HEK293 (cell line): Measurements from ENCODE around the gene DENND2C.

Experiments used
- CTCF ChIA-PET: fragments of 350-600 bp; formaldehyde crosslinking; extraction: SDS; loops from one replicate; lab custom pipeline; 2021; ENCODE audit warnings: antibody characterized with exemption; lab: Yijun Ruan, JAX
- POLR2A ChIA-PET: fragments of 300-600 bp; formaldehyde crosslinking; extraction: SDS; loops from one replicate; lab custom pipeline; 2020; ENCODE audit warnings: antibody characterized with exemption, inconsistent platforms; lab: Yijun Ruan, JAX
- H3K27ac ChIP-seq: fragments of 200-500 bp; sonication (Bioruptor generic); 2 replicates; pipeline ENCODE4 v1.5.1; 2014; ENCODE audit warnings: low read depth, low read length, control low read depth, inconsistent platforms; ENCODE audit errors: extremely low read depth
- H3K36me3 ChIP-seq, 2 experiments: fragments of 200-500 bp in 1 of 2; sonication (Bioruptor generic) in 1 of 2; 1 replicate in 1 of 2; 2 replicates in 1 of 2; pipeline ENCODE4 v1.5.1; 2014 to 2017; ENCODE audit warnings: inconsistent platforms in 2 of 2, low read length in 2 of 2; ENCODE audit not compliant: control insufficient read depth in 2 of 2, insufficient read depth in 1 of 2
- H3K4me1 ChIP-seq: fragments of 200-500 bp; sonication (Bioruptor generic); 2 replicates; pipeline ENCODE4 v1.5.1; 2014; ENCODE audit warnings: mild to moderate bottlenecking, low read length, inconsistent platforms; ENCODE audit not compliant: control insufficient read depth, insufficient read depth
- H3K4me3 ChIP-seq: 2 replicates; pipeline ENCODE4 v1.5.1; 2011; ENCODE audit warnings: low read depth, mild to moderate bottlenecking, control low read depth, low read length, moderate library complexity
- H3K9me3 ChIP-seq: fragments of 200-500 bp; sonication (Bioruptor generic); 2 replicates; pipeline ENCODE4 v1.5.1; 2014; ENCODE audit warnings: low read depth, low read length, inconsistent platforms; ENCODE audit not compliant: control insufficient read depth, insufficient read depth
- EGR2 ChIP-seq: fragments of 450-650 bp; formaldehyde crosslinking; IDR thresholded peaks from 2 replicates; pipeline ENCODE4 v1.5.1; 2016; ENCODE audit warnings: low read depth, missing biosample characterization, missing genetic modification characterization
- ELK4 ChIP-seq: IDR thresholded peaks from 2 replicates; pipeline ENCODE4 v1.6.1; 2011; ENCODE audit warnings: mild to moderate bottlenecking, low read depth, low read length, borderline replicate concordance
- GFI1B ChIP-seq: fragments of 450-650 bp; formaldehyde crosslinking; IDR thresholded peaks from 2 replicates; pipeline ENCODE4 v1.5.1; 2016; ENCODE audit warnings: missing biosample characterization, missing genetic modification characterization
- PRDM4 ChIP-seq: fragments of 450-650 bp; formaldehyde crosslinking; IDR thresholded peaks from 2 replicates; pipeline ENCODE4 v1.5.1; 2017; ENCODE audit warnings: missing biosample characterization, missing genetic modification characterization
- ZBTB21 ChIP-seq: fragments of 450-650 bp; formaldehyde crosslinking; IDR thresholded peaks from 2 replicates; pipeline ENCODE4 v1.5.1; 2017; ENCODE audit warnings: missing biosample characterization, missing genetic modification characterization
- ZBTB8A ChIP-seq: fragments of 450-650 bp; formaldehyde crosslinking; IDR thresholded peaks from 2 replicates; pipeline ENCODE4 v1.5.1; 2016; ENCODE audit warnings: missing biosample characterization, missing genetic modification characterization
- ZNF121 ChIP-seq: fragments of 450-650 bp; formaldehyde crosslinking; IDR thresholded peaks from 2 replicates; pipeline ENCODE4 v1.5.1; 2016; ENCODE audit warnings: missing biosample characterization, missing genetic modification characterization
- ZNF146 ChIP-seq: fragments of 450-650 bp; formaldehyde crosslinking; IDR thresholded peaks from 2 replicates; pipeline ENCODE4 v1.5.1; 2016; ENCODE audit warnings: missing biosample characterization, missing genetic modification characterization
- ZNF274 ChIP-seq, 2 experiments: fragments of 200-500 bp in 1 of 2; fragments of 450-650 bp in 1 of 2; sonication (Bioruptor generic) in 1 of 2; formaldehyde crosslinking in 1 of 2; IDR thresholded peaks; 2 replicates each; pipeline versions ENCODE4 v1.5.1 to v1.6.1; 2014 to 2016; ENCODE audit warnings: borderline replicate concordance in 1 of 2, inconsistent platforms in 1 of 2, low read length in 1 of 2, missing biosample characterization in 1 of 2, missing genetic modification characterization in 1 of 2
- ZNF423 ChIP-seq: fragments of 450-650 bp; formaldehyde crosslinking; IDR thresholded peaks from 2 replicates; pipeline ENCODE4 v1.5.1; 2016; ENCODE audit warnings: missing biosample characterization, missing genetic modification characterization
- ZNF501 ChIP-seq: fragments of 450-650 bp; formaldehyde crosslinking; IDR thresholded peaks from 2 replicates; pipeline ENCODE4 v1.5.1; 2016; ENCODE audit warnings: missing biosample characterization, missing genetic modification characterization
- ZNF654 ChIP-seq: fragments of 450-650 bp; formaldehyde crosslinking; IDR thresholded peaks from 2 replicates; pipeline ENCODE4 v1.5.1; 2016; ENCODE audit warnings: low read depth, missing biosample characterization, missing genetic modification characterization
- ZNF692 ChIP-seq: fragments of 450-650 bp; formaldehyde crosslinking; IDR thresholded peaks from 2 replicates; pipeline ENCODE4 v1.5.1; 2016; ENCODE audit warnings: missing biosample characterization, missing genetic modification characterization
- ZNF701 ChIP-seq: fragments of 450-650 bp; formaldehyde crosslinking; IDR thresholded peaks from 2 replicates; pipeline ENCODE4 v1.5.1; 2016; ENCODE audit warnings: missing biosample characterization, missing genetic modification characterization
- ZNF830 ChIP-seq: fragments of 450-650 bp; IDR thresholded peaks from 2 replicates; pipeline ENCODE4 v1.5.0; 2018; ENCODE audit warnings: missing biosample characterization, missing genetic modification characterization, low read depth, mild to moderate bottlenecking, moderate library complexity
- TF ChIP-seq, protein P1 (sequence below): fragments of 450-650 bp; formaldehyde crosslinking; IDR thresholded peaks from 2 replicates; pipeline ENCODE4 v1.5.0; 2017; ENCODE audit warnings: missing biosample characterization, missing genetic modification characterization, borderline replicate concordance
- TF ChIP-seq, protein P2 (sequence below): fragments of 450-650 bp; formaldehyde crosslinking; IDR thresholded peaks from 2 replicates; pipeline ENCODE4; 2016; ENCODE audit warnings: missing biosample characterization, missing genetic modification characterization
- TF ChIP-seq, protein P3 (sequence below): fragments of 450-650 bp; formaldehyde crosslinking; IDR thresholded peaks from 2 replicates; pipeline ENCODE4 v1.5.1; 2017; ENCODE audit warnings: missing biosample characterization, missing genetic modification characterization
- TF ChIP-seq, protein P4 (sequence below): fragments of 450-650 bp; formaldehyde crosslinking; IDR thresholded peaks from 2 replicates; pipeline ENCODE4 v1.5.1; 2016; ENCODE audit warnings: missing biosample characterization, missing genetic modification characterization
- TF ChIP-seq, protein P5 (sequence below): fragments of 450-650 bp; formaldehyde crosslinking; IDR thresholded peaks from 2 replicates; pipeline ENCODE4 v1.5.1; 2016; ENCODE audit warnings: missing biosample characterization, missing genetic modification characterization

The DENND2C gene

DNA sequence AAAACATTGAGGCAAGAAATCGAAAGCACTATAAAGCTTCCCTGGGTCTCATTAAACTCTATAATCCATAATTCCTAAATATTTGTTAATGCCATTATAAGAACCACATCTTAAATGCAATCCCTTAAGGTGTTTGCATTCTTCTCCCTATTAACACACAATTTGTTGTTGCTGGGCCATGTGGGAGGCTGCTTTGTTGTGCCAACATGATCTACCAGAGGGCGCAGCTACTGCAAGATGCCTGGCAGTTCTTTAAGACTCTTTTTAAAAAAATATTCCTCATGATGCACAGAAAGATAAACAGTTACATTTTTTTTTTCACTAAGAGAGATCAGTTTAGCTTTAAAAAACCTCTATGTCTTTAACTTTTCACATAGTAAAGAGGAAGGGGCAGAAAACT lies 49.4 kb downstream of the DENND2C start (continued):
- TF ChIP-seq PRDM4 (tag by site-specific recombination) (no peak), ZBTB8A (tag by site-specific recombination) (no peak), EGR2 (tag by site-specific recombination) (no peak), ZNF423 (tag by site-specific recombination) (no peak), ZNF830 (tag by site-specific recombination) (no peak), ZNF274 (IDR thresholded peaks at IDR 0.05; ENCODE audit: low read length) (no peak), ZNF274 (tag by site-specific recombination; IDR thresholded peaks at IDR 0.05; ENCODE audit: borderline replicate concordance) (no peak), ZNF654 (tag by site-specific recombination) (no peak), ZNF146 (no peak)
- TF ChIP-seq, protein P1, sequence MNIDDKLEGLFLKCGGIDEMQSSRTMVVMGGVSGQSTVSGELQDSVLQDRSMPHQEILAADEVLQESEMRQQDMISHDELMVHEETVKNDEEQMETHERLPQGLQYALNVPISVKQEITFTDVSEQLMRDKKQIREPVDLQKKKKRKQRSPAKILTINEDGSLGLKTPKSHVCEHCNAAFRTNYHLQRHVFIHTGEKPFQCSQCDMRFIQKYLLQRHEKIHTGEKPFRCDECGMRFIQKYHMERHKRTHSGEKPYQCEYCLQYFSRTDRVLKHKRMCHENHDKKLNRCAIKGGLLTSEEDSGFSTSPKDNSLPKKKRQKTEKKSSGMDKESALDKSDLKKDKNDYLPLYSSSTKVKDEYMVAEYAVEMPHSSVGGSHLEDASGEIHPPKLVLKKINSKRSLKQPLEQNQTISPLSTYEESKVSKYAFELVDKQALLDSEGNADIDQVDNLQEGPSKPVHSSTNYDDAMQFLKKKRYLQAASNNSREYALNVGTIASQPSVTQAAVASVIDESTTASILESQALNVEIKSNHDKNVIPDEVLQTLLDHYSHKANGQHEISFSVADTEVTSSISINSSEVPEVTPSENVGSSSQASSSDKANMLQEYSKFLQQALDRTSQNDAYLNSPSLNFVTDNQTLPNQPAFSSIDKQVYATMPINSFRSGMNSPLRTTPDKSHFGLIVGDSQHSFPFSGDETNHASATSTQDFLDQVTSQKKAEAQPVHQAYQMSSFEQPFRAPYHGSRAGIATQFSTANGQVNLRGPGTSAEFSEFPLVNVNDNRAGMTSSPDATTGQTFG = no peak

DNA sequence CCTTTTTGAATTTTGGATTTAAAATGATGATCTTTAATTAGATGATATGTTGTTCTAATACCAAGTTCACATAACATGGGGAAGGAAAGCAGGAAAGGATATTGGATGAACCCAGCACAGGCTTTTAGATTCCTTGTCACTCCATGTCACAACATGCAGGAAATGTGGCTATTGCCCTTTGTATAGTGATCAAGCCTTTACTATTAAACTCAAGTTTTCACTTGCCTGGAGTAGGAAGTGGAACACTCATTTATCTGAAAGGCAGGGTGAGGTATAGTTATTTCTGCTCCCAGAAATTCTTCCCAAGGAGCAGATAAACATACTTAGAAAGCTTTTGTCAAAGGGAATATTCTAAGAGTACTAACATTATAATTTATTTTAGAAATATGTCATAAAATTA lies 51.2 kb downstream of the DENND2C start:
- no peaks in the 10 kb centered on the region for H3K9me3 ChIP-seq
- ChIA-PET POLR2A (no interaction called here), CTCF (interaction anchor here (0.7 kb wide), 1 partner anchor 137 kb away, joined by 3 read pairs; no protein-coding TSS in a partner anchor)
- no peak overlapping the region for H3K27ac ChIP-seq
- peaks cover 6 to 19% of the 10 kb centered on the region in 2 experiments; a peak in 2 of 3 replicates for H3K36me3 ChIP-seq
- no peaks in the 10 kb centered on the region for H3K4me1 ChIP-seq
- H3K4me3 ChIP-seq = no peak overlapping the region
- no peak for TF ChIP-seq ZNF701 (tag by site-specific recombination)
- no peak for TF ChIP-seq ZBTB21
- TF ChIP-seq, protein P2, sequence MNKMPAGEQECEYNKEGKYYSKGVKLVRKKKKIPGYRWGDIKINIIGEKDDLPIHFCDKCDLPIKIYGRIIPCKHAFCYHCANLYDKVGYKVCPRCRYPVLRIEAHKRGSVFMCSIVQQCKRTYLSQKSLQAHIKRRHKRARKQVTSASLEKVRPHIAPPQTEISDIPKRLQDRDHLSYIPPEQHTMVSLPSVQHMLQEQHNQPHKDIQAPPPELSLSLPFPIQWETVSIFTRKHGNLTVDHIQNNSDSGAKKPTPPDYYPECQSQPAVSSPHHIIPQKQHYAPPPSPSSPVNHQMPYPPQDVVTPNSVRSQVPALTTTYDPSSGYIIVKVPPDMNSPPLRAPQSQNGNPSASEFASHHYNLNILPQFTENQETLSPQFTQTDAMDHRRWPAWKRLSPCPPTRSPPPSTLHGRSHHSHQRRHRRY = no peak
- TF ChIP-seq, protein P3, sequence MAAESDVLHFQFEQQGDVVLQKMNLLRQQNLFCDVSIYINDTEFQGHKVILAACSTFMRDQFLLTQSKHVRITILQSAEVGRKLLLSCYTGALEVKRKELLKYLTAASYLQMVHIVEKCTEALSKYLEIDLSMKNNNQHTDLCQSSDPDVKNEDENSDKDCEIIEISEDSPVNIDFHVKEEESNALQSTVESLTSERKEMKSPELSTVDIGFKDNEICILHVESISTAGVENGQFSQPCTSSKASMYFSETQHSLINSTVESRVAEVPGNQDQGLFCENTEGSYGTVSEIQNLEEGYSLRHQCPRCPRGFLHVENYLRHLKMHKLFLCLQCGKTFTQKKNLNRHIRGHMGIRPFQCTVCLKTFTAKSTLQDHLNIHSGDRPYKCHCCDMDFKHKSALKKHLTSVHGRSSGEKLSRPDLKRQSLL (tag by site-specific recombination) = no peak
- no peak for TF ChIP-seq ZNF501 (tag by site-specific recombination)
- no peak for TF ChIP-seq GFI1B (tag by site-specific recombination)
- TF ChIP-seq, protein P4, sequence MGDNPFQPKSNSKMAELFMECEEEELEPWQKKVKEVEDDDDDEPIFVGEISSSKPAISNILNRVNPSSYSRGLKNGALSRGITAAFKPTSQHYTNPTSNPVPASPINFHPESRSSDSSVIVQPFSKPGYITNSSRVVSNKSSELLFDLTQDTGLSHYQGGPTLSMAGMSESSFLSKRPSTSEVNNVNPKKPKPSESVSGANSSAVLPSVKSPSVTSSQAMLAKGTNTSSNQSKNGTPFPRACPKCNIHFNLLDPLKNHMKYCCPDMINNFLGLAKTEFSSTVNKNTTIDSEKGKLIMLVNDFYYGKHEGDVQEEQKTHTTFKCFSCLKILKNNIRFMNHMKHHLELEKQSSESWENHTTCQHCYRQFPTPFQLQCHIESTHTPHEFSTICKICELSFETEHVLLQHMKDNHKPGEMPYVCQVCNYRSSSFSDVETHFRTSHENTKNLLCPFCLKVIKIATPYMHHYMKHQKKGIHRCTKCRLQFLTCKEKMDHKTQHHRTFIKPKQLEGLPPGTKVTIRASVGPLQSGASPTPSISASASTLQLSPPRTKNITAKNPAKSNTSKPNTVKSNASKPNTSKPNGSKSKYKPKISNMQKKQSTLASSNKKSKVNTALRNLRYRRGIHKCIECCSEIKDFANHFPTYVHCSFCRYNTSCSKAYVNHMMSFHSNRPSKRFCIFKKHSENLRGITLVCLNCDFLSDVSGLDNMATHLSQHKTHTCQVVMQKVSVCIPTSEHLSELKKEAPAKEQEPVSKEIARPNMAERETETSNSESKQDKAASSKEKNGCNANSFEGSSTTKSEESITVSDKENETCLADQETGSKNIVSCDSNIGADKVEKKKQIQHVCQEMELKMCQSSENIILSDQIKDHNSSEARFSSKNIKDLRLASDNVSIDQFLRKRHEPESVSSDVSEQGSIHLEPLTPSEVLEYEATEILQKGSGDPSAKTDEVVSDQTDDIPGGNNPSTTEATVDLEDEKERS (tag by site-specific recombination) = no peak
- no peak for TF ChIP-seq ZNF692 (tag by site-specific recombination)
- no peak for TF ChIP-seq ELK4
- no peak for TF ChIP-seq ZNF121 (tag by site-specific recombination)
- TF ChIP-seq, protein P5, sequence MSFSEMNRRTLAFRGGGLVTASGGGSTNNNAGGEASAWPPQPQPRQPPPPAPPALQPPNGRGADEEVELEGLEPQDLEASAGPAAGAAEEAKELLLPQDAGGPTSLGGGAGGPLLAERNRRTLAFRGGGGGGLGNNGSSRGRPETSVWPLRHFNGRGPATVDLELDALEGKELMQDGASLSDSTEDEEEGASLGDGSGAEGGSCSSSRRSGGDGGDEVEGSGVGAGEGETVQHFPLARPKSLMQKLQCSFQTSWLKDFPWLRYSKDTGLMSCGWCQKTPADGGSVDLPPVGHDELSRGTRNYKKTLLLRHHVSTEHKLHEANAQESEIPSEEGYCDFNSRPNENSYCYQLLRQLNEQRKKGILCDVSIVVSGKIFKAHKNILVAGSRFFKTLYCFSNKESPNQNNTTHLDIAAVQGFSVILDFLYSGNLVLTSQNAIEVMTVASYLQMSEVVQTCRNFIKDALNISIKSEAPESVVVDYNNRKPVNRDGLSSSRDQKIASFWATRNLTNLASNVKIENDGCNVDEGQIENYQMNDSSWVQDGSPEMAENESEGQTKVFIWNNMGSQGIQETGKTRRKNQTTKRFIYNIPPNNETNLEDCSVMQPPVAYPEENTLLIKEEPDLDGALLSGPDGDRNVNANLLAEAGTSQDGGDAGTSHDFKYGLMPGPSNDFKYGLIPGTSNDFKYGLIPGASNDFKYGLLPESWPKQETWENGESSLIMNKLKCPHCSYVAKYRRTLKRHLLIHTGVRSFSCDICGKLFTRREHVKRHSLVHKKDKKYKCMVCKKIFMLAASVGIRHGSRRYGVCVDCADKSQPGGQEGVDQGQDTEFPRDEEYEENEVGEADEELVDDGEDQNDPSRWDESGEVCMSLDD (tag by site-specific recombination) = no peak
